ENCODE results near the gene MAVS.
"Not testable (repeated sequence)": the region's sequence is repeated elsewhere in the genome, so short reads cannot be mapped to it uniquely, and the experiment has no call there.

MAVS gene

DNA sequence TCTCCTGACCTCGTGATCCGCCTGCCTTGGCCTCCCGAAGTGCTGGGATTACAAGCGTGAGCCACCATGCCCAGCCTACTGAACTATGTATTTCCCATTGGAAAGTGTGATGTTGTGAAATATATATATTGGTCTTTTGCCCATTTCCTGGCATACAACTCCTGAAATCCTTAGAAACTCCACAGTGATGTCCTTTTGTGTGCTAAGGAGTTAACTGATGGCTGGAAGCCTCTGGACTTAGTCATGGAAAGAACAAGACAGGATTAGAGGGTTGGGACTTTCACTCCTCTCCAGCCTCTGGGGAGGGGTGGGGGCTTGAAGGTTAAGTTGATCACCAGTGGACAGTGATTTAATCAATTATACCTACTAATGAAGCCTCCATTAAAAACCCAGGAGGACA is 49.7 kb downstream of the MAVS start:
- H3K9ac ChIP-seq (ENCODE audit: low read depth, low read length): no peak overlapping the region
- peaks cover 27% of the 10 kb centered on the region for H3K4me1 ChIP-seq (ENCODE audit: insufficient read depth, low read length)

DNA sequence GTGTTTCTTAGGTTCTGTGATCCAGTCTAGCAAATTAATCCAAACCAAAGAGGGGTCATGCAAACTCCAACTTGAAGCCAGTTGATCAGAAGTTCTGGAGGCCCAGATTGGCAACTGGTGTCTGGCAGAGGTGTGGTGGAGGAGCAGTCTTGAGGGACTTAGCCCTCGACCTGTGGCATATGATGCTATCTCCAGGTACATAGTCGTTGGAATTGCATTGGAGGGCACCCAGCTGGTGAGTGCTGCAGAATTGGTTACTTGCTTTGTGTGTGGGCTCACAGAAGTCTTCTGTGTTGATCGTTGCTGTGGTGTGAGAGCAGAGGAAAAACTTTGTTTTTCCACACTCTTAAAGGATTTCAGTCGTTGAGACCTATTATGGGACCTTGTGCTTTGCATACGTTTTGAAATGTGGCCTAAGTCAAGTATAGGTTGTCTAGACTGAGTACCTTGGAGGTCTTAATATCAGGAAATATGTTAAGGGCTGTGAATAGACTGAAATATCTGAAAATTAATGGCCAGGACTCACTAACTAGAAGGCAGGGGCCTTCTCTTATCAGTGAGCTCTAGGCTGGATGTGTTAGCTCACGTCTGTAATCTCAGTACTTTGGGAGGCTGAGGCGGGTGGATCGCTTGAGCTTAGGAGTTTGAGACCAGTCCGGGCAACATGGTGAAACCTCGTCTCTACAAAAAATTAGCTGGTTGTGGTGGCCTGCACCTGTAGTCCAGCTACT is 50.4 kb downstream of the MAVS start:
- Histone ChIP-seq H3K4me1 (ENCODE audit: insufficient read depth, low read length) (peaks cover 21% of the 10 kb centered on the region), H3K36me3 (ENCODE audit: insufficient read depth, low read length) (no peaks in the 10 kb centered on the region), H3K9me3 (ENCODE audit: control insufficient read depth, insufficient read depth, low read length) (no peaks in the 10 kb centered on the region), H3K9ac (ENCODE audit: low read depth, low read length) (no peak overlapping the region)

More for the DNA sequence above, 49.7 kb downstream of the MAVS start:
- H3K36me3 ChIP-seq (ENCODE audit: insufficient read depth, low read length): peaks cover 5% of the 10 kb centered on the region; the same call in 1 of the 2 replicates
- H3K9me3 ChIP-seq (ENCODE audit: control insufficient read depth, insufficient read depth, low read length): no peaks in the 10 kb centered on the region

DNA sequence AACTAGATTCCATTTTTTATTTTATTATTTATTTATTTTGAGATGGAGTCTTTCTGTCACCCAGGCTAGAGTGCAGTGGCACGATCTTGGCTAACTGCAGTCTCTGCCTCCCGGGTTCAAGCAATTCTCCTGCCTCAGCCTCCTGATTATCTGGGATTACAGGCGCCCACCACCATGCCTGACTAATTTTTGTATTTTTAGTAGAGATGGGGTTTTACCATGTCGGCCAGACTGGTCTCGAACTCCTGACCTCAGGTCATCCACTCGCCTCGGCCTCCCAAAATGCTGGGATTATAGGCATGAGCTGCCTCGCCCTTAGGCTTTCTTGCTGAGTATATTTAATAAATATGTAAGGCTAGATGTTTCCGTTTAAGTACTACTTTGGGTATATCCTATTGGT is 51.5 kb downstream of the MAVS start:
- not testable (repeated sequence) for H3K9ac ChIP-seq (ENCODE audit: low read depth, low read length); H3K36me3 ChIP-seq (ENCODE audit: insufficient read depth, low read length); H3K9me3 ChIP-seq (ENCODE audit: control insufficient read depth, insufficient read depth, low read length)
- H3K4me1 ChIP-seq (ENCODE audit: insufficient read depth, low read length): peaks cover 19% of the 10 kb centered on the region

DNA sequence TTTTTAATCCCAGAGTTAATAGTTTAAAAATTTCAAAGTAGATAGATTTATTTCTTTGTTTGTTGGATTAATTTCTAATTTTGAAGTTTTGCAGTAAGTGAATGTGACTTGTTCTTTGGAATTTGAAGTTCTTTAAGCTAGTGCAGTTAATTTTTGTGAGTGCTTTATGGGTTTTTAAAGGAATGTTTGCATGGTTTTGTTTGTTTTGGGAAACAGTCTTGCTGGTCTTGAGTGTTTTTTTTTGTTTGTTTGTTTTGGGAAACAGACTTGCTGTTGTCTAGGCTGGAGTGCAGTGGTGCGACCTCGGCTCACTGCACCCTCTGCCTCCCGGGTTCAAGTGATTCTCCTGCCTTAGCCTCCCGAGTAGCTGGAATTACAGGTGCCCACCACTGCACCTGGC is 52.0 kb downstream of the MAVS start:
- no peaks in the 10 kb centered on the region for H3K36me3 ChIP-seq (ENCODE audit: insufficient read depth, low read length)
- H3K9ac ChIP-seq (ENCODE audit: low read depth, low read length): no peak overlapping the region
- H3K9me3 ChIP-seq (ENCODE audit: control insufficient read depth, insufficient read depth, low read length): no peaks in the 10 kb centered on the region
- H3K4me1 ChIP-seq (ENCODE audit: insufficient read depth, low read length): peaks cover 14% of the 10 kb centered on the region

DNA sequence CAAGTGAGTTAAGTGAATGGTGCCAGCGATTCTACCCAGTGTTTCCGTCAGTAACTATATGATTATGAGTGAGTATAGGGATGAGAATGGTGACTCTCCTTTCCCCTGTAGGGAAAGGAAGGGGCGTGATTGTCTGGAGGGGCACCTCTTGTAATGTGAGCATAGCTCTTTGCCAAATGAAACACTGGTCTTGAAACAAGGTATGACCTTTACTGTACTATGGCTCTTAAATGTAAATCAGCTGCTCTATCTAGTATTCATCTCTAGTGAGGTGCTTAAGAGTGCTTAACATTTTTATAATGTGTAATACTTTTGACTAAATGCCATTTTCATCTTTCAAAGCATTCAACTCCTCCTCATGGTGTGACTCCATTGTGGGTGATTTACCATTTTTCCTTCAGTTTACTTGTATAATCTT is 53.6 kb downstream of the MAVS start:
- H3K36me3 ChIP-seq (ENCODE audit: insufficient read depth, low read length): no peaks in the 10 kb centered on the region
- H3K9ac ChIP-seq (ENCODE audit: low read depth, low read length): no peak overlapping the region
- H3K9me3 ChIP-seq (ENCODE audit: control insufficient read depth, insufficient read depth, low read length): no peaks in the 10 kb centered on the region
- H3K4me1 ChIP-seq (ENCODE audit: insufficient read depth, low read length): peaks cover 13% of the 10 kb centered on the region

DNA sequence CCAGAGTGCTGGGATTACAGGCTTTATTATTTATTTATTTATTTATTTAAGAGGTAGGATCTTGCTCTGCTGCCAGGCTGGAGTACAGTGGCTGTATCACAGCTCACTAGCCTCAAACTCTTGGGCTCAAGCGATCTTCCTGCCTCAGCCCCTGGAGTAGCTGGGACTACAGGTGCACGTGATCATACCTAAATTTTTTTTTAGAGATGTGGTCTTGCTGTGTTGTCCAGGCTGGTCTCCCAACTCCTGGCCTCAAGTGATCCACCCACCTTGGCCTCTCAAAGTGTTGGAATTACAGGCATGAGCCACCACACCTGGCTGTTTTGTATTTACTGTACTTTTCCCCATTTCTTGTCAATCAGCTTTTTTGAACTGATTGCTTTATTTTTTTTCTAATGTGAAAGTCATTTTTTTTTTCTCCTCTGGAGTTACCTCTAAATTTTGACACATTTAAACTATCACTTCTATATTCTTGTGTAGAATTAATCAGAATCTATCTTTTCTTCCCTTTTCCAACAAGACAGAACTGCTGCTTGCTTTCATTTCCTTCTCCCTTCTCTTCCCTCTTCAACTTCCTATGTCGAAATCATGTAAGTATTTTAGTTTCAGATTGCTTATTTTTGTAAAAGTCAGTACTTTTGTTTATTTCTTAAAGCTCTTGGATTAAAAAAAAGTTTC is 54.5 kb downstream of the MAVS start:
- Histone ChIP-seq H3K9ac (ENCODE audit: low read depth, low read length) (no peak overlapping the region), H3K4me1 (ENCODE audit: insufficient read depth, low read length) (peaks cover 13% of the 10 kb centered on the region), H3K36me3 (ENCODE audit: insufficient read depth, low read length) (no peaks in the 10 kb centered on the region), H3K9me3 (ENCODE audit: control insufficient read depth, insufficient read depth, low read length) (no peaks in the 10 kb centered on the region)

DNA sequence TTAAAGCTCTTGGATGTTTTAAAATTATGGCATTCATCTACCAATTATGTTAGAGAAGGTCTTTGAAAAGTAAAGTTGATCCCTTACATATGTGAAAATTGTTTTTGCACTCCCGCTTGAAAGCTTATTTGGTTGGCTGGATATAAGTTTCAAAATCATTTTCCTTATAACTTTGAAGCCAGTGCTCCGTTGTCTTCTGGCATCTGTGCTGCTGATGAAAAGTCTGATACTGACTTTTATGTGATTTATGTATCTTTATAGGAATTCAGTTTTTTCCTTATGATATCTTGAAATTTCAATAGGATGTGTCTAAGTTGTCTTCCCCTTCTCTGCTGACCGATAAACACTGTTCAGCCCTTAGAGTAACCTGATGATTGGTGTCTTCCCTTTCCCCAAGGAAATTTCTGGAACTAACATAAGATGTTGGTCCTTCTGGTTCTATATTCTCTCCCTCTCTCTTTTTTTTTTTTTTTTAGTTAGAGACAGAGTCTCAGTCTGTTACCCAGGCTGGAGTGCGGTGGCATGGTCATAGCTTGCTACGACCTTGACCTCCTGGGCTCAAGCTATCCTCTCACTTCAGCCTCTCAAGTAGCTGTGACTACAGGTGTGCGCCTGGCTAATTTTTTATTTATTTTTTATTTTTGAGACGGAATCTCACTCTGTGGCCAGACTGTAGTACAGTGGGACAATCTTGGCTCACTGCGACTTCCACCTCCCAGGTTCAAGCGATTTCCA is 55.2 kb downstream of the MAVS start:
- Histone ChIP-seq H3K36me3 (ENCODE audit: insufficient read depth, low read length) (no peaks in the 10 kb centered on the region), H3K4me1 (ENCODE audit: insufficient read depth, low read length) (peaks cover 11% of the 10 kb centered on the region), H3K9me3 (ENCODE audit: control insufficient read depth, insufficient read depth, low read length) (no peaks in the 10 kb centered on the region), H3K9ac (ENCODE audit: low read depth, low read length) (no peak overlapping the region)

DNA sequence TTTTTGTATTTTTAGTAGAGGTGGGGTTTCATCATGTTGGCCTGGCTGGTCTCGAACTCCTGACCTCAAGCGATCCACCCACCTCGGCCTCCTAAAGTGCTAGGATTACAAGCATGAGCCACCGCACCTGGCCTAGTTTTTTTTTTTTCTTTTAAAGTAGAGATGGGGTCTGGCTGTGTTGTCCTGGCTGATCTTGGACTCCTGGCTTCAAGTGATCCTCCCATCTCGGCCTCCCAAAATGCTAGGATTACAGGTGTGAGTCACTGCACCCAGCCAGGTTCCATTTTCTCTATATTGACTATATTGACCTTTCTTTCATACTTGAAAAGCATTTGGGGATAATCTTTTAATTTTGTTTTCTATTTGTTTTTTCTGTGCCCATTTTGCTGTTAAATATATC is 55.8 kb downstream of the MAVS start:
- no peaks in the 10 kb centered on the region for H3K9me3 ChIP-seq (ENCODE audit: control insufficient read depth, insufficient read depth, low read length)
- H3K36me3 ChIP-seq (ENCODE audit: insufficient read depth, low read length): no peaks in the 10 kb centered on the region
- peaks cover 8% of the 10 kb centered on the region for H3K4me1 ChIP-seq (ENCODE audit: insufficient read depth, low read length)
- H3K9ac ChIP-seq (ENCODE audit: low read depth, low read length): no peak overlapping the region

DNA sequence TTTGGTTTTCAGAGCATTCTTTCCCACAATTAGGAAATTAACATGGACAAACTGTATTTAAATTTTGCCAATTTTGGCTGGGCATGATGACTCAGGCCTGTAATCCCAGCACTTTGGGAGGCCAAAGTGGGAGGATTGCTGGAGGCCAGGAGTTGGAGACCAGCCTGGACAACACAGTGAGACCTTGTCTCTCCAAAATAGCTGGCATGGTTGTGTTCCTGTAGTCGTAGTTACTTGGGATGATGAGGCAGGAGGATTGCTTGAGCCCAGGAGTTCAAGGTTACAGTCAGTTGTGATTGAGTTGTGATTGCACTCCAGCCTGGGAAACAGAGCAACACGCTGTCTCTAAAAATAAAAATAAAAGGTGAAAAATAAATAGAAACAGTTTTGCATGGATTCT is 57.6 kb downstream of the MAVS start:
- Histone ChIP-seq H3K9ac (ENCODE audit: low read depth, low read length) (no peak overlapping the region), H3K9me3 (ENCODE audit: control insufficient read depth, insufficient read depth, low read length) (no peaks in the 10 kb centered on the region), H3K36me3 (ENCODE audit: insufficient read depth, low read length) (peaks cover under 1% of the 10 kb centered on the region; the same call in 1 of the 2 replicates), H3K4me1 (ENCODE audit: insufficient read depth, low read length) (peaks cover 8% of the 10 kb centered on the region; the same call in 1 of the 2 replicates)

DNA sequence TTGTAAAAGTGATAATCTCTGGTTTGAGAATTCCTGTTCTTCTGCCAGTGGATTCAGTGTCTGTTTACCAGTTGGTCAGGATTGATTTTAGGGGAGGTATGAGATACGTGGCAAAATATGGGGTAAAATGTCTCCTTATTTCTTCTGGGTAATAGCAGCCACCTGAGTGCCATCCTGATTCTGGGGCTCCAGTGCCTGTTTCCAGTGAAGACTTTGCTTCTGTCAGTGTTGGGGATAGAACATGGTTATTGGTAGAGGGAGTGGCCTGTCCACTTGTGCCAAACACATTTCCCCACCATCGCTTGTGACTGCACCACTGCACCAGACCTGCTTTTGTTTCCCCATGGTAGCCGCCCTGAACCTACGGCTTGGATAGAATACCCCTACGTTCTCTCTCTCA is 58.2 kb downstream of the MAVS start:
- no peaks in the 10 kb centered on the region for H3K9me3 ChIP-seq (ENCODE audit: control insufficient read depth, insufficient read depth, low read length)
- H3K4me1 ChIP-seq (ENCODE audit: insufficient read depth, low read length): peaks cover 7% of the 10 kb centered on the region; the same call in 1 of the 2 replicates
- H3K36me3 ChIP-seq (ENCODE audit: insufficient read depth, low read length): peaks cover 4% of the 10 kb centered on the region
- no peak overlapping the region for H3K9ac ChIP-seq (ENCODE audit: low read depth, low read length)

DNA sequence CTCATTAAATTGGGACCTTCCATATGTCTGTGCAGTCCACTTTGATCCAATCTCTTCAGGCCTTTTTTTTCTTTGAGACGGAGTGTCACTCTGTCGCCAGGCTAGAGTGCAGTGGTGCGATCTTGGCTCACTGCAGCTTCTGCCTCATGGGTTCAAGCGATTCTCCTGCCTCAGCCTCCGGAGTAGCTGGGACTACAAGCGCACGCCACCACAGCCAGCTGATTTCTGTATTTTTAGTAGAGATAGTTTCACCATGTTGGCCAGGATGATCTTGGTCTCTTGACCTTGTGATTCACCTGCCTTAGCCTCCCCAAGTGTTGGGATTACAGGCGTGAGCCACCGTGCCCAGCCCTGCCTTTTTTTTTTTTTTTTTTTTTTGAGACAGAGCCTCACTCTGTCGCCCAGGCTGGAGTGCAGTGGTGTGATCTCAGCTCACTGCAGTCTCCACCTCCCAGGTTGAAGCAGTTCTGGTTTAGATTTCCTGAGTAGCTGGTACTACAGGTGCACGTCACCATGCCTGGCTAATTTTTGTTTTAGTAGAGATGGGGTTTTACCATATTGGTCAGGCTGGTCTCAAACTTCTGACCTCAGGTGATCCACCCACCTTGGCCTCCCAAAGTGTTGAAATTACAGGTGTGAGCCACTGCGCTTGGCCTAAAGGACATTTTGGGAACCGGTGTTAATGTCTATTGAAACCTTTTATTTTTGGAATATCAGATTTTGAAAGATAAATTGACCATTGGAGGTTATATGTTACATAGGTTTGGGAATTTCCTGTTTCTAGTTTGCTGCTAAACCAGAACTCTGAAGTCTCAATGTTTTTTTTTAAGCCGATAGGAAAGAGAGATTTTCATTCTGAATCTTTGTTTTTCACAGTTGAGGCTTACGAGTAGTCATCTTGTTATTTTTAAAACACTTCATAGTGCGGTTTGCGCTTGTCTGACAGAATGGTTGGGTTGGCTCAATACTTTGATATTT is 60.4 kb downstream of the MAVS start:
- H3K9ac ChIP-seq (ENCODE audit: low read depth, low read length); H3K9me3 ChIP-seq (ENCODE audit: control insufficient read depth, insufficient read depth, low read length); H3K4me1 ChIP-seq (ENCODE audit: insufficient read depth, low read length): not testable (repeated sequence)
- peaks cover 21% of the 10 kb centered on the region for H3K36me3 ChIP-seq (ENCODE audit: insufficient read depth, low read length)

DNA sequence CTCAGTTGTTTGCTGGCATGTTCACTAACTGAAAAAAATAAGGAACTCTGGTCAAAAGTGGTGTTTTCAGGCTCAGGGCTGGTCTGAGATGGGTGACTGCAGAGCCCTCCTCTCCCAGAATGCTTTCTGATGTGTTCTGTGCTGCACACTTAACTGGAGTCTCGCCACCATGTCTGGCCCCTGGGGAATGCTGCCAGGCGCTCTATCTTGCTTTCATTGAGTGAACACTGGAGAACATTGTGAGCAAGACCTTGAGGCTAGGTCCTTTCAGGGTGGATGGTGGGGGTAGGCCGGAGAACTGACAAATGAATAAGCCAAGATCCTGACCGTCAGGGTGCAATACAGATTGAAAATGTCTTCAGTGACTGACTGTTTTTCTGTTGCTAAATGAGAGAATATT is 62.0 kb downstream of the MAVS start:
- H3K9ac ChIP-seq (ENCODE audit: low read depth, low read length): no peak overlapping the region
- peaks cover 36% of the 10 kb centered on the region for H3K36me3 ChIP-seq (ENCODE audit: insufficient read depth, low read length)
- H3K9me3 ChIP-seq (ENCODE audit: control insufficient read depth, insufficient read depth, low read length): no peaks in the 10 kb centered on the region
- H3K4me1 ChIP-seq (ENCODE audit: insufficient read depth, low read length): no peaks in the 10 kb centered on the region

DNA sequence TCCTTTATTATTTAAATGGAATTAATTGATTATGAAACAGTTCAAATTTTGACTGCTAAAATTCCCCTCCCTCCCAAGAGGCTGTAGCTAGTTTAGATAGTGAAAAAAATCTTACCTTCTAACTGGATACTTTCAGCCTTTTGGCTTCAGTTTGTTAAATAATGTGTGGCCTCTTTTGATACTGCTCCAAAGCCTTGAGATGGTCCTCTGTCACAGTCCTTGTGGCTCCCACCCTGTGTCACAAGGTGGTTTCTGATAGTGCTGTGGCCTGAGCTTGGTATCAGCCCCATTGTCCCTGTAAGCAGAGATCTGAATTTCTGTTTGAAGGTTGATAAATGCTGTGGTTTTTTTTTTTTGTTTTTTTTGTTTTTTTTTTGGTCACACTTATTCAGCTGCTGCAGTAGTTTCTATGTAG is 63.3 kb downstream of the MAVS start:
- Histone ChIP-seq H3K4me1 (ENCODE audit: insufficient read depth, low read length) (no peaks in the 10 kb centered on the region), H3K9ac (ENCODE audit: low read depth, low read length) (no peak overlapping the region), H3K9me3 (ENCODE audit: control insufficient read depth, insufficient read depth, low read length) (no peaks in the 10 kb centered on the region), H3K36me3 (ENCODE audit: insufficient read depth, low read length) (peaks cover 36% of the 10 kb centered on the region)

DNA sequence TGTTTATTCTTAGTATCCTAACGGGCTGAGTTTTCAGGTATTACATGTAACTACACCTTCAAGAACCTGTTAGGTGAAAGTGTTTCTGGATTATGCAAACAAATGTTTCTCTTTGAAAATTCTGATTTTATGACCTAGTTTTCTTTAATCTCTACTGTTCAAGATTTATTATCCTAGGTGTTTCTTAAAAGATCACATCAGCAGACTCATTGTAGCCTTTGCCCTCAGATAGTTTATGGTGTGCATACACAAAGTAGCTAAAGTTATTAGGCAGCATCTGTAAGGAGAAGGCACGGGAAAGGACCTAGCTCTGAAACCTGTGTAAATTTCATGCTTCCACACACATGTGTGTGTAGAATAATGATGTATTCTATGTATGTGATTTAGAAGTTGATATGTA is 64.2 kb downstream of the MAVS start:
- Histone ChIP-seq H3K9ac (ENCODE audit: low read depth, low read length) (no peak overlapping the region), H3K9me3 (ENCODE audit: control insufficient read depth, insufficient read depth, low read length) (no peaks in the 10 kb centered on the region), H3K4me1 (ENCODE audit: insufficient read depth, low read length) (no peaks in the 10 kb centered on the region), H3K36me3 (ENCODE audit: insufficient read depth, low read length) (peaks cover 36% of the 10 kb centered on the region)

Measured in ES-I3 (cell line).